Vagina (tissue), 2 donors: ENCODE data around the gene TMED10. TPM values are rescaled to one million over a fixed set of nuclear protein-coding genes. Genes with fewer than 3 reads are reported as not detected.

Experiments used
- DNase-seq, 2 donors: peaks; one replicate each; pipeline ENCODE4 v3.0.0-alpha.2; 2017; ENCODE audit errors: extremely low spot score in 2 of 2
- H3K27ac ChIP-seq: fragments of 200-600 bp; sonication (generic); one replicate; pipeline ENCODE4 v1.5.1; 2019
- H3K27me3 ChIP-seq: fragments of 200-600 bp; sonication (generic); one replicate; pipeline ENCODE4 v1.5.1; 2019
- H3K36me3 ChIP-seq, 2 donors: fragments of 200-600 bp; sonication (generic); one replicate each; pipeline ENCODE4 v1.5.1; 2017 to 2019
- H3K4me1 ChIP-seq: fragments of 200-600 bp; sonication (generic); one replicate; pipeline ENCODE4 v1.5.1; 2019
- H3K4me3 ChIP-seq, 2 donors: fragments of 200-600 bp; sonication (generic); 1 replicate in 1 of 2; 2 replicates in 1 of 2; pipeline ENCODE4 v1.5.1; 2016 to 2019
- H3K9me3 ChIP-seq: fragments of 200-600 bp; sonication (generic); one replicate; pipeline ENCODE4 v1.5.1; 2019
- POLR2A ChIP-seq, 2 donors: fragments of 450-650 bp; IDR thresholded peaks; one replicate each; pipeline ENCODE4 v1.6.1; 2017; ENCODE audit warnings: antibody characterized with exemption in 2 of 2, mild to moderate bottlenecking in 2 of 2, moderate library complexity in 2 of 2
- POLR2AphosphoS5 ChIP-seq, 2 donors: sonication (generic); formaldehyde crosslinking; IDR thresholded peaks; one replicate each; pipeline ENCODE4 v1.9.0; 2017; ENCODE audit warnings: antibody characterized with exemption in 2 of 2, mild to moderate bottlenecking in 2 of 2, low read depth in 1 of 2; ENCODE audit not compliant: insufficient read depth in 1 of 2
- intact Hi-C: fragments of 100-400 bp; cut with DNase I; formaldehyde crosslinking; loops from one replicate; pipeline ENCODE4 v1.15.1; 2023
- total RNA-seq: library from RNA; depleted of rRNA; stranded (reverse); fragments of >200 nt; gene quantifications from one replicate; pipeline ENCODE4 v1.2.3, GENCODE V29; 2016
- TF ChIP-seq, protein P1 (sequence below), 3 experiments: fragments of 450-650 bp in 2 of 3; fragments of 200-600 bp in 1 of 3; sonication (generic) in 1 of 3; IDR thresholded peaks; one replicate each; pipeline ENCODE4 v1.5.1; 2017 to 2019; ENCODE audit warnings: antibody characterized with exemption in 3 of 3, mild to moderate bottlenecking in 2 of 3, moderate library complexity in 2 of 3

TMED10 gene
- total RNA-seq, 1 donor from 2014 or later: 249 TPM

- Histone ChIP-seq H3K36me3 (no peaks in the 10 kb centered on the region), H3K9me3 (no peaks in the 10 kb centered on the region), H3K27ac (no peak overlapping the region), H3K4me3 (no peak overlapping the region), H3K27me3 (no peaks in the 10 kb centered on the region), H3K4me1 (peaks cover 65% of the 10 kb centered on the region)
- TF ChIP-seq, protein P1, sequence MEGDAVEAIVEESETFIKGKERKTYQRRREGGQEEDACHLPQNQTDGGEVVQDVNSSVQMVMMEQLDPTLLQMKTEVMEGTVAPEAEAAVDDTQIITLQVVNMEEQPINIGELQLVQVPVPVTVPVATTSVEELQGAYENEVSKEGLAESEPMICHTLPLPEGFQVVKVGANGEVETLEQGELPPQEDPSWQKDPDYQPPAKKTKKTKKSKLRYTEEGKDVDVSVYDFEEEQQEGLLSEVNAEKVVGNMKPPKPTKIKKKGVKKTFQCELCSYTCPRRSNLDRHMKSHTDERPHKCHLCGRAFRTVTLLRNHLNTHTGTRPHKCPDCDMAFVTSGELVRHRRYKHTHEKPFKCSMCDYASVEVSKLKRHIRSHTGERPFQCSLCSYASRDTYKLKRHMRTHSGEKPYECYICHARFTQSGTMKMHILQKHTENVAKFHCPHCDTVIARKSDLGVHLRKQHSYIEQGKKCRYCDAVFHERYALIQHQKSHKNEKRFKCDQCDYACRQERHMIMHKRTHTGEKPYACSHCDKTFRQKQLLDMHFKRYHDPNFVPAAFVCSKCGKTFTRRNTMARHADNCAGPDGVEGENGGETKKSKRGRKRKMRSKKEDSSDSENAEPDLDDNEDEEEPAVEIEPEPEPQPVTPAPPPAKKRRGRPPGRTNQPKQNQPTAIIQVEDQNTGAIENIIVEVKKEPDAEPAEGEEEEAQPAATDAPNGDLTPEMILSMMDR (IDR thresholded peaks at IDR 0.05): peak in 1 of 3 experiments; percentile 26
- no peak for TF ChIP-seq POLR2AphosphoS5 (IDR thresholded peaks at IDR 0.05; ENCODE audit: insufficient read depth in 1 of 2, low read depth in 1 of 2)
- TF ChIP-seq POLR2A (IDR thresholded peaks at IDR 0.05): no peak
- intact Hi-C loops: no loop called here
- DNase-seq: no peak
Measured at GRCh38 chr14:75141967-75142366, 34.4 kb downstream of the TMED10 start.

- Histone ChIP-seq H3K36me3 (no peaks in the 10 kb centered on the region), H3K27ac (peak overlapping the region; percentile 1), H3K9me3 (no peaks in the 10 kb centered on the region), H3K4me1 (peaks cover 58% of the 10 kb centered on the region), H3K4me3 (no peak overlapping the region), H3K27me3 (no peaks in the 10 kb centered on the region)
- TF ChIP-seq, protein P1 (IDR thresholded peaks at IDR 0.05): no peak
- no peak for TF ChIP-seq POLR2A (IDR thresholded peaks at IDR 0.05)
- no peak for TF ChIP-seq POLR2AphosphoS5 (IDR thresholded peaks at IDR 0.05; ENCODE audit: insufficient read depth in 1 of 2, low read depth in 1 of 2)
- intact Hi-C loops: no loop called here
- DNase-seq: no peak
Measured at GRCh38 chr14:75141062-75141461, 35.4 kb downstream of the TMED10 start.

GRCh38 chr14:75140620-75141019, 35.8 kb downstream of the TMED10 start:
- peaks cover 0 to under 1% of the 10 kb centered on the region in 2 donors for H3K36me3 ChIP-seq
- H3K4me1 ChIP-seq: peaks cover 58% of the 10 kb centered on the region
- TF ChIP-seq, protein P1 (IDR thresholded peaks at IDR 0.05): no peak
- TF ChIP-seq POLR2A (IDR thresholded peaks at IDR 0.05): no peak
- no peak for TF ChIP-seq POLR2AphosphoS5 (IDR thresholded peaks at IDR 0.05; ENCODE audit: insufficient read depth in 1 of 2, low read depth in 1 of 2)
- H3K9me3 ChIP-seq: no peaks in the 10 kb centered on the region
- peak overlapping the region; percentile 1 for H3K27ac ChIP-seq
- intact Hi-C loops: no loop called here
- no peak for DNase-seq
- no peak overlapping the region for H3K4me3 ChIP-seq
- H3K27me3 ChIP-seq: no peaks in the 10 kb centered on the region

DNA sequence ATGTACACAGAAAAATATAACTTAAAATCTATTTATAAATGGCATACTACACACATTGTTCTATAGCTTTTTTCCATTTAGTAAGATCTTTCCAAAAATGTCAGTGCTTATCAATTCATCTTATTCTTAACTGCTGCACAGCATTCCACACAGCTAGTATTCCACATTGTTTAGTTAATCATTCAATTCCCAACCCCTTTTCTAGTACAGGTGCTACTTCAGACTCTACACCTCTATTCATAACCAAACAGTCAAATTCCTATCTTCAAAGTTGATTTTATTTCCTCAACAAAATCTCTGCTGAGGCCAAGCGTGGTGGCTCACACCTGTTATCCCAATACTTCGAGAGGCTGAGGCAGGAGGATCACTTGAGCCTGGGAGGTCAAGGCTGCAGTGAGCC, 37.2 kb downstream of the TMED10 start:
- DNase-seq: no peak
- Histone ChIP-seq H3K4me1 (peaks cover 55% of the 10 kb centered on the region), H3K9me3 (no peaks in the 10 kb centered on the region), H3K4me3 (no peak overlapping the region), H3K27ac (no peak overlapping the region), H3K27me3 (no peaks in the 10 kb centered on the region), H3K36me3 (peaks cover 0 to 13% of the 10 kb centered on the region in 2 donors)
- intact Hi-C loops: loop anchor here (10.0 kb wide), 1 partner anchor 346 kb away; no protein-coding TSS in a partner anchor
- TF ChIP-seq, protein P1 (IDR thresholded peaks at IDR 0.05): no peak

DNA sequence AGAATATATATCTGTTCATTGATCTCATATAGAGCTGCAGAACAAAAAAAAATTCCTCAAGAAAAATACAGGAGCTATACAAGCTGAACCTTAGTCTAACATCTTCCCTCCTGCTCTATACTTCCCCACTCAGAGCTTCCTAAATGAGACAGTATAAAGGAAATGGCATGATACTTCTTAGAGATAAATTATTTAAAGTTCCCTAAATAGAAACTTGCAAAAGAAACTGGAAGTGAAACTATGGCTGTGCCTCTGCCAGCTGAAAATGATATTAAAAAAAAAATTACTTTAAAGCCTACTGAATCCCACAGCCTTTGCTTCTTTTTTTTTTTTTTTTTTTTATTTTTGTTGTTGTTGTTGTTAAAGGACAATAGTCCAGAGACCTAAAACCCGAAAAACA, 37.9 kb downstream of the TMED10 start:
- no peak overlapping the region for H3K4me3 ChIP-seq
- intact Hi-C loops: loop anchor here (10.0 kb wide), 1 partner anchor 346 kb away; no protein-coding TSS in a partner anchor
- no peak for DNase-seq
- H3K27me3 ChIP-seq: no peaks in the 10 kb centered on the region
- peaks cover 48% of the 10 kb centered on the region for H3K4me1 ChIP-seq
- no peak overlapping the region for H3K27ac ChIP-seq
- H3K9me3 ChIP-seq: no peaks in the 10 kb centered on the region
- H3K36me3 ChIP-seq: peaks cover 3 to 13% of the 10 kb centered on the region in 2 donors
- no peak for TF ChIP-seq POLR2A (IDR thresholded peaks at IDR 0.05)
- TF ChIP-seq, protein P1 (IDR thresholded peaks at IDR 0.05): no peak
